Esophagus (tissue), 2 donors: Measurements from ENCODE around the gene NANOGP8. TPM values are rescaled to one million over a fixed set of nuclear protein-coding genes. Genes with fewer than 3 reads are reported as not detected.

Experiments used
- H3K27ac ChIP-seq, 2 donors: one replicate each; pipeline ENCODE4 v1.5.1; 2013; ENCODE audit warnings: low read depth in 2 of 2, mild to moderate bottlenecking in 2 of 2, inconsistent platforms in 1 of 2, low read length in 1 of 2, moderate library complexity in 1 of 2
- H3K27me3 ChIP-seq, 2 donors: one replicate each; pipeline ENCODE4 v1.6.1; 2013; ENCODE audit warnings: low read length in 2 of 2, control low read depth in 1 of 2, mild to moderate bottlenecking in 1 of 2; ENCODE audit not compliant: insufficient read depth in 2 of 2, control insufficient read depth in 1 of 2
- H3K36me3 ChIP-seq, 2 donors: one replicate each; pipeline ENCODE4 v1.6.1; 2013; ENCODE audit warnings: low read length in 1 of 2; ENCODE audit not compliant: control insufficient read depth in 2 of 2, insufficient read depth in 2 of 2
- H3K4me1 ChIP-seq, 2 donors: one replicate each; pipeline ENCODE4 v1.6.1; 2013; ENCODE audit warnings: low read length in 1 of 2; ENCODE audit not compliant: control insufficient read depth in 2 of 2, insufficient read depth in 2 of 2
- H3K4me3 ChIP-seq, 2 donors: one replicate each; pipeline ENCODE4 v1.5.1; 2013; ENCODE audit warnings: low read length in 2 of 2, mild to moderate bottlenecking in 2 of 2, low read depth in 1 of 2, moderate library complexity in 1 of 2
- H3K9me3 ChIP-seq, 2 donors: one replicate each; pipeline ENCODE4 v1.6.1; 2013; ENCODE audit warnings: mild to moderate bottlenecking in 2 of 2, low read depth in 1 of 2, low read length in 1 of 2, moderate library complexity in 1 of 2; ENCODE audit not compliant: control insufficient read depth in 2 of 2, insufficient read depth in 1 of 2
- WGBS, 2 donors: extraction: QIAGEN DNeasy Blood & Tissue Kit; methylation state at CpG; one replicate each; pipeline ENCODE4 v1.1.7; 2013; 5-methylcytosine and 5-hydroxymethylcytosine counted together
- polyA plus RNA-seq, 2 donors: library from polyadenylated mRNA; stranded (reverse); fragments of 200-250 nt; gene quantifications; one replicate each; pipeline ENCODE4 v1.2.3, GENCODE V29; 2013
- donor health status: healthy with polysubstance abuse.
- donor health status: Bipolar disorder and iron deficiency.

NANOGP8 gene
- polyA plus RNA-seq, 2 donors: 0.16 TPM; not detected in 1

GRCh38 chr15:35047528-35047927, 37.6 kb downstream of the NANOGP8 start:
- H3K4me3 ChIP-seq: no peak overlapping the region
- no peak overlapping the region for H3K27ac ChIP-seq
- H3K27me3 ChIP-seq: no peaks in the 10 kb centered on the region
- H3K9me3 ChIP-seq: no peaks in the 10 kb centered on the region
- 57 to 84% methylated on average over 1 of the region's 1 CpG for WGBS, 2 donors
- H3K4me1 ChIP-seq: no peaks in the 10 kb centered on the region
- no peaks in the 10 kb centered on the region for H3K36me3 ChIP-seq

DNA sequence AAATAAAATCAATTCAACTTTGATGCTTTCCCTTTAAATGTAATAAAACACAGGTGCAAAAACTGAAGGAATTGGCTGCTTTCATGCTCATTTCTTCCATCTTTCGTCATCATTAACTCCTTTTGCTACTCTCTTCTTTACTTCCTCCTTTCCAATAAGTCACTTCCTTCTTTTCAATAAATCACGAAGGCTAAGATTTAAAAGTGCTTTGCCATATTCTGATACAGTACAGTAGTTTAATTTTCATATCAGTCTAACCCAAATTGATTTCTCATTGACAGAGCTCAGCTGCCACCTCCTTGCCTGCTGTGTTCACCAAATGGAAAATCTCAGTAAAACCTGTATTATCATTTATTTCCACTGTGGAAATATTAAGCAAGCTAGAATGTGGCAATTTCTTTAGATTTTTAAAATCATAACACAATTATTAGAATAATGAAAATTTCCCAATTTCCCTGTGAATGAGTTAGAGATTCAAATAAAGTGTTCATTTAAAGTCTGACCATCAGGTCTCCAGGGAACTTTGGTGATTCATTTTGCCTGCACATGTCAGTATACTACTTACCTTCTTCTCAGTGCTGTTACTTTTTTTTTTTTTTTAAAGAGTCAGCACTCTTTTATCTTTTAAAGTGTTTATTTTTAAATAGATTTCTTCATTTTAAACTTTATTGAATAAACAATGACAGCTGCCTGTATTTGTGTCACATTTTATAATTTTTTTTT, 41.6 kb downstream of the NANOGP8 start:
- Histone ChIP-seq H3K36me3 (no peaks in the 10 kb centered on the region), H3K27me3 (no peaks in the 10 kb centered on the region), H3K4me1 (no peaks in the 10 kb centered on the region), H3K4me3 (no peak overlapping the region), H3K9me3 (no peaks in the 10 kb centered on the region), H3K27ac (no peak overlapping the region)
- WGBS, 2 donors: 32 to 58% methylated on average over 2 of the region's 2 CpGs

DNA sequence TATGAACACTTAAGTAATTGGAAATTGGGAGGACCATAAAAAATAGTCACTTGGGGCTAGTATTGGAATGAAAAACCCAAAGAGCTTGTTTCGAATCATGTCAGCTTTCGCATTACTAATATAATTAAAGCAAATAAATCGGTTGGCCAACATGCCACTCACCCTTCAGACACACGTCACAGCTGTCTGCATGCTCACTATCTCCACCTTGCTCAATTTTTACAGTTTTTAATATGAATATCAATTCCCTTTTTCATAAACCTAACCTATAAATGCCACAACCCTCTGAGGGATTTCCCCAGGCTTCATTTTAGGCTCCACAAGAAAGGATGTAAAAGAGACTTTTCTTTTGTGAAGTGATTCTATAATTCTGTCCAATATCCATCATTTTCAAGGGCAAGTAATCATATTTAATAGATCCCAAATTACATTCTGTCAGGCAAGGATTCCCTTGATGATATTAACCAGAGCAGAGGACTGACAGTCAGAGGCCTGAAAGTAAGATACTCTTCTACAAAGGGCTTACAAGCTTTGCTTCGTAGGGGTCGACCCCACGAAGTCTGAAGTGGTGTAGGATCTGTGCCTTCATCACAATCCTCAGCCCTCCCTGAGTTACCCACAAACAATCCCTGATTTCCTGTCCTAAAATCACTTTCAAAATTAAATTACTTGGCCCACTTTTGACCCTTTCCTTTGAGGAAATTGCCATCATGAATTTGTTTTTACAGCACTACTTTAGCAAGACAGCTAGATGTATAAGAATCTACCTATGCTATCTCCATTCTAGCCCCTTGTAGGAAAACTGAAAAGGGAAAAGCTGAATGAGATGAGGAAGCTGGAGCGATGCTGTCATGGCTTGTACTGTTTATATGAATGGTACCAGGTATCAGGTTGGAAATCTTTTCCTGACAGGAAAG, 44.5 kb downstream of the NANOGP8 start:
- WGBS, 2 donors: 84% methylated on average over 8 of the region's 8 CpGs
- Histone ChIP-seq H3K4me1 (no peaks in the 10 kb centered on the region), H3K27me3 (no peaks in the 10 kb centered on the region), H3K9me3 (no peaks in the 10 kb centered on the region), H3K27ac (no peak overlapping the region), H3K4me3 (no peak overlapping the region), H3K36me3 (no peaks in the 10 kb centered on the region)

GRCh38 chr15:35038626-35039451, 46.3 kb downstream of the NANOGP8 start:
- H3K27me3 ChIP-seq: no peaks in the 10 kb centered on the region
- no peaks in the 10 kb centered on the region for H3K9me3 ChIP-seq
- H3K27ac ChIP-seq: no peak overlapping the region
- H3K4me1 ChIP-seq: no peaks in the 10 kb centered on the region
- H3K36me3 ChIP-seq: no peaks in the 10 kb centered on the region
- 41 to 50% methylated on average over 6 of the region's 6 CpGs for WGBS, 2 donors
- H3K4me3 ChIP-seq: no peak overlapping the region

Other genes with a start within 250 kb of the NANOGP8 start
- 10 to 100 TPM; 13.2 to 14.5 TPM for gene AQR, start 115.6 kb downstream of the NANOGP8 start, polyA plus RNA-seq
- gene ZNF770, start 97.0 kb downstream of the NANOGP8 start, polyA plus RNA-seq: 10 to 100 TPM; 19.2 to 19.8 TPM